Stimulated activated CD4-positive, alpha-beta T cell treated with anti-CD3 and anti-CD28 coated beads, Interleukin-4, amount 100 ng/mL, for 24 hours (primary cell): ENCODE results near the gene GJC1.
A peak's percentile ranks its signal among the peaks of the same experiment; 100 is the strongest.

Source experiments
- DNase-seq: peaks from one replicate; pipeline ENCODE4 v3.0.0-alpha.2; 2020

GJC1 gene

GRCh38 chr17:44829523-44830358 is at the start of gene GJC1:
GJC1 (minus strand) TSS chr17:44830287; CDS start chr17:44805817, 24,470 bp downstream.
- no peak for DNase-seq

GRCh38 chr17:44879376-44879775 is 49.3 kb upstream of the GJC1 start:
- DNase-seq, result no peak

- DNase-seq, result peak; percentile 18
Measured at GRCh38 chr17:44878627-44879221, 48.6 kb upstream of the GJC1 start.

GRCh38 chr17:44877121-44877520 is 47.0 kb upstream of the GJC1 start:
- DNase-seq, result no peak

- no peak for DNase-seq
Measured at GRCh38 chr17:44875761-44876160, 45.7 kb upstream of the GJC1 start.

- no peak for DNase-seq
Measured at GRCh38 chr17:44872131-44872768, 42.2 kb upstream of the GJC1 start.

GRCh38 chr17:44871556-44871955 is 41.5 kb upstream of the GJC1 start:
- DNase-seq, result no peak

- DNase-seq, result no peak
Measured at GRCh38 chr17:44867841-44868240, 37.8 kb upstream of the GJC1 start.

GRCh38 chr17:44865931-44866330 is 35.8 kb upstream of the GJC1 start:
- DNase-seq, result no peak

GRCh38 chr17:44865231-44865660 is 35.2 kb upstream of the GJC1 start:
- peak; percentile 78 for DNase-seq

GRCh38 chr17:44864831-44865230 is 34.7 kb upstream of the GJC1 start:
- no peak for DNase-seq

- no peak for DNase-seq
Measured at GRCh38 chr17:44863061-44863918, 33.2 kb upstream of the GJC1 start.

- DNase-seq, result no peak
Measured at GRCh38 chr17:44862278-44862914, 32.3 kb upstream of the GJC1 start.

GRCh38 chr17:44859701-44860100 is 29.6 kb upstream of the GJC1 start:
- DNase-seq, result no peak

GRCh38 chr17:44854192-44854591 is 24.1 kb upstream of the GJC1 start:
- no peak for DNase-seq

GRCh38 chr17:44850612-44851011 is 20.5 kb upstream of the GJC1 start:
- DNase-seq, result no peak

- no peak for DNase-seq
Measured at GRCh38 chr17:44850025-44850424, 19.9 kb upstream of the GJC1 start.

GRCh38 chr17:44848961-44849489 is 18.9 kb upstream of the GJC1 start:
- no peak for DNase-seq

- DNase-seq, result no peak
Measured at GRCh38 chr17:44848257-44848795, 18.2 kb upstream of the GJC1 start.

- DNase-seq, result no peak
Measured at GRCh38 chr17:44847586-44847985, 17.5 kb upstream of the GJC1 start, which contains the start of gene HIGD1B. HIGD1B (plus strand) TSS chr17:44847883; CDS start chr17:44848153, 270 bp downstream.

GRCh38 chr17:44846206-44846605 is 16.1 kb upstream of the GJC1 start:
- no peak for DNase-seq

- DNase-seq, result no peak
Measured at GRCh38 chr17:44844390-44844830, 14.3 kb upstream of the GJC1 start.
